GM12801 (cell line): ENCODE results near the gene MAML1.

ENCODE experiments used
- TF ChIP-seq, protein P1 (sequence below): IDR thresholded peaks from one replicate; pipeline ENCODE4 v1.5.1; 2011; ENCODE audit warnings: control low read depth; ENCODE audit not compliant: insufficient read length; ENCODE audit errors: extremely low read depth

MAML1 gene

DNA sequence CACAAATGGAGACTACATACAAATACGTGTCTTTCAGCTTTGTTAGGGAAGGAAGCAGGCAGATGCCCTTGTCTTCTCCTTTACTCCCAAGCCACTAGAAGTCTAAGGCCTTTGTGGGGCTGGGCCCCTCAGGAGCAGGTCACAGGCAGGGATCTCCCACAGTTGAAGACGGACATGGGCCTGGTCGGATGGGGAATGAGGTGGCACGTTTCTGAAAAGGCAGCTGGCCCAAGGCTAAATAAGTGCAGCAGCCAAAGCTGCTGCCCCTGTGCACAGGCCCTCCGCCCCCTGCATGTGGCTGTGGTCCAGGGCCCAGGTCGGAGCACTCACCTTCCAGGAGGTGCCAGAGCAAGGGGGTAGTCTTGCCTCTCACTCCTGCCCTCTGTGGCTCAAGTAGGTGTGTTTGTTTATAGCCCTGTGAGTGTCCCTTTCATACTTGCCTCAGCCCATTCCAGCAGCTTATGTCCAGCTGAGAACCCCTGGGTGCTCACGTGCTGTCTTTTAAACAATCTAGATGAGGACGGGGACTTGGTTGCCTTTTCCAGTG, 89.9 kb downstream of the MAML1 start:
- TF ChIP-seq, protein P1, sequence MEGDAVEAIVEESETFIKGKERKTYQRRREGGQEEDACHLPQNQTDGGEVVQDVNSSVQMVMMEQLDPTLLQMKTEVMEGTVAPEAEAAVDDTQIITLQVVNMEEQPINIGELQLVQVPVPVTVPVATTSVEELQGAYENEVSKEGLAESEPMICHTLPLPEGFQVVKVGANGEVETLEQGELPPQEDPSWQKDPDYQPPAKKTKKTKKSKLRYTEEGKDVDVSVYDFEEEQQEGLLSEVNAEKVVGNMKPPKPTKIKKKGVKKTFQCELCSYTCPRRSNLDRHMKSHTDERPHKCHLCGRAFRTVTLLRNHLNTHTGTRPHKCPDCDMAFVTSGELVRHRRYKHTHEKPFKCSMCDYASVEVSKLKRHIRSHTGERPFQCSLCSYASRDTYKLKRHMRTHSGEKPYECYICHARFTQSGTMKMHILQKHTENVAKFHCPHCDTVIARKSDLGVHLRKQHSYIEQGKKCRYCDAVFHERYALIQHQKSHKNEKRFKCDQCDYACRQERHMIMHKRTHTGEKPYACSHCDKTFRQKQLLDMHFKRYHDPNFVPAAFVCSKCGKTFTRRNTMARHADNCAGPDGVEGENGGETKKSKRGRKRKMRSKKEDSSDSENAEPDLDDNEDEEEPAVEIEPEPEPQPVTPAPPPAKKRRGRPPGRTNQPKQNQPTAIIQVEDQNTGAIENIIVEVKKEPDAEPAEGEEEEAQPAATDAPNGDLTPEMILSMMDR, result no peak

DNA sequence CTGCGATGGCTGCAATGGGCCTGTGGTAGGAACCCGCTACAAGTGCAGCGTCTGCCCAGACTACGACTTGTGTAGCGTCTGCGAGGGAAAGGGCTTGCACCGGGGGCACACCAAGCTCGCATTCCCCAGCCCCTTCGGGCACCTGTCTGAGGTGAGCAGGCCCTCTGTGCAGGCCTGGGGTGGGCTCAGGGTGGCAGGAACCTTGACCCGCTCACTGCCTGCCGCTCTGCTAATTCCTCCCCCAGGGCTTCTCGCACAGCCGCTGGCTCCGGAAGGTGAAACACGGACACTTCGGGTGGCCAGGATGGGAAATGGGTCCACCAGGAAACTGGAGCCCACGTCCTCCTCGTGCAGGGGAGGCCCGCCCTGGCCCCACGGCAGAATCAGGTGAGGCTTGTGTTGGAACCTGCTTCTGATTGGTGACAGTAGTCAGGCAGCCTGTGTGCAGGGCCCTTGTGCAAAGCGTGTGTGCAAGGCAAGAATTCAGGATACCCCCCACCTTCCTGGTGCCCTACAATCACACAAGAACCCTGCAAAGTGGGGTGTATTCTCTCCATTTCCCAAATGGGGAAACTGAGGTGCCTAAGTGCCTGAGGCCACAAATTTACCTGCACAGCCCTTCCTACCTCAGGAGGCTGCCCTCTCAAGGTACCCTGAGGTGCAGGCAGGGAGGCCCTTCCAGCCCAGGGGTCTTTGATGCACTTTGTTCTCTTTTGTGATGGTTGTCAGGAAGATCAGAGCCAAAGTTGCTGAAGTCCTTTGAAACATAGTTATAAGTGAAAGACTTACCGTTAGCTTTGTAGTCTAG, 91.5 kb downstream of the MAML1 start:
- TF ChIP-seq, protein P1, result no peak

DNA sequence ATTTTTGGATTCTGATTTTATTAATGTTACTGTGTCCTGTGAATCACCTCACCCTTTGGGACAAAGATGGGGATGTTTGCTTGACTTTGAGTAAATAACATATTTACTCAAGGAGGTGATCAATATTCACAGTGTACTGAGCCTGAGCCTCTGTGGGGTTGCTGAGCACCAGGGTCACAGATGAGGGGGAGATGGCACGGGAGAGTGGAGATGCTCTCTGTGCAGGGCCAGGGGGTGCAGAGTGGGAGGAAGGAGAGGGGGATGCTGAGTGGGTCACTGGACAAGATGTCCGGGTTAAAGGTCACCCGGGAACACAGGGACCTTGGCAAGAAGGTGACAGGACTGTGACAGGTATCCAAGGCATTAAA, 92.1 kb downstream of the MAML1 start:
- TF ChIP-seq, protein P1, result no peak

DNA sequence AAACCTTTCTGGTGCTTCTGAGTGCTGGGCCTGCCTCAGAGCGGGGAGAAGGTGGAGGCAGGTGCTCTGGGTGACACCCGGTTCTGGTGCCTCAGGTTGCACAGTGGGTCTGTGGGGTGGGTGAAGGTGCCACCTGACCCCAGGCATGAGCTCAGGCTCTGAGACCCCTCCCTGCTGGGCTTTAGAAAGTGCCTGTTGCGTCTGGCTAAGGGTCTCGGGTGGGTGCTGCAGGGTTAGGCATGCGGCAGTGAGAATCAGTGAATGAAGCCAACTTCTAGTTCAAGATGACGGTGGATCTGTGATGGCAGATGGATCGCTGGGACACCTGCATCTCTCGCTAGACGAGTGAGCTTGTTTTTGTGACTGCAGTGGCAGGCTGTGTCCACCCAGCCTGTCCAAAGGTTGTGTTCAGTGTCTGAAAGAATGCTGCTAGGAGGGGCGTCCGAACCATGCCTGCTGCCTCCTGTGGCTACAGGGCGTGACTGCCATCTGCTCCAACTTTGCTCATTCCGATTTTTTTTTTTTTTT, 93.1 kb downstream of the MAML1 start:
- TF ChIP-seq, protein P1, result no peak
